A673 (cell line): ENCODE measurements around the gene CCNI.

Experiments used
- EZH2 ChIP-seq: fragments of 200-600 bp; sonication (generic); IDR thresholded peaks from 2 replicates; pipeline ENCODE4 v1.6.1; 2017; ENCODE audit warnings: borderline replicate concordance, low read depth, mild to moderate bottlenecking, mixed read lengths, antibody characterized with exemption, low read length; ENCODE audit not compliant: poor library complexity, severe bottlenecking
- TF ChIP-seq, protein P1 (sequence below): fragments of 300-800, 200-600 bp; sonication (generic); conservative IDR thresholded peaks from 2 replicates; pipeline ENCODE4 v1.5.1; 2017; ENCODE audit warnings: low read depth, mild to moderate bottlenecking, antibody characterized with exemption, low read length, moderate library complexity, mixed read lengths

DNA sequence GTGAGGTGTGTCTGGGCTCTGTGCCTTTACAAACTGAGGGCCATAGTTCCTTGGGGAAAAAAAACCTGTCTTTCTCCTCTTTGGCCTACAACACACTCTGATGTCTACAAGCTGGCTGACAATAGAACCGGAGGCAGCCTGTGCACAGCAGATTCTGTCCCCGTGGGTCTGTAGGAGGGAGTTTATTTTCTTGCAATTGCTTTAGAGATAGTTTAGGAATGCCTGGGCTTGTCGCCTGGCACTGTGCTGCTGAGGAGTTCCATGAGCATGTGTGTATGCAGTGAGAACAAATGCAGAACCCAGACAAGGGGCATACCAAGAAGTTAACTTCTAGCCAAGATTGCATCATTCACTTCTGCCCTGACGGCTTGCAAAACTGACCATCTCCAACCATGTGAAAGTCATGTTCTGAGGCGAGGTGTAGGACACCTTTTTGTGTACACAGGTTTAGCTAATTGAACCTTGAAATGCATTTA lies 54.1 kb downstream of the CCNI start:
- TF ChIP-seq, protein P1, sequence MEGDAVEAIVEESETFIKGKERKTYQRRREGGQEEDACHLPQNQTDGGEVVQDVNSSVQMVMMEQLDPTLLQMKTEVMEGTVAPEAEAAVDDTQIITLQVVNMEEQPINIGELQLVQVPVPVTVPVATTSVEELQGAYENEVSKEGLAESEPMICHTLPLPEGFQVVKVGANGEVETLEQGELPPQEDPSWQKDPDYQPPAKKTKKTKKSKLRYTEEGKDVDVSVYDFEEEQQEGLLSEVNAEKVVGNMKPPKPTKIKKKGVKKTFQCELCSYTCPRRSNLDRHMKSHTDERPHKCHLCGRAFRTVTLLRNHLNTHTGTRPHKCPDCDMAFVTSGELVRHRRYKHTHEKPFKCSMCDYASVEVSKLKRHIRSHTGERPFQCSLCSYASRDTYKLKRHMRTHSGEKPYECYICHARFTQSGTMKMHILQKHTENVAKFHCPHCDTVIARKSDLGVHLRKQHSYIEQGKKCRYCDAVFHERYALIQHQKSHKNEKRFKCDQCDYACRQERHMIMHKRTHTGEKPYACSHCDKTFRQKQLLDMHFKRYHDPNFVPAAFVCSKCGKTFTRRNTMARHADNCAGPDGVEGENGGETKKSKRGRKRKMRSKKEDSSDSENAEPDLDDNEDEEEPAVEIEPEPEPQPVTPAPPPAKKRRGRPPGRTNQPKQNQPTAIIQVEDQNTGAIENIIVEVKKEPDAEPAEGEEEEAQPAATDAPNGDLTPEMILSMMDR = no peak
- TF ChIP-seq EZH2 = no peak
